NCI-H82 treated with DMSO at 0.1 percent for 48 hours (cell line): ENCODE data around the gene GRB10.

Source experiments
- DNase-seq: peaks from one replicate; lab custom pipeline; 2025; ENCODE audit not compliant: unreplicated experiment; lab: John Stamatoyannopoulos, UW

GRB10 gene

GRCh38 chr7:50803359-50804337 lies 21.0 kb upstream of the GRB10 start:
- no peak for DNase-seq

- DNase-seq, result no peak
Measured at GRCh38 chr7:50801907-50802306, 19.2 kb upstream of the GRB10 start.

GRCh38 chr7:50799873-50800272 lies 17.2 kb upstream of the GRB10 start:
- no peak for DNase-seq

- DNase-seq, result no peak
Measured at GRCh38 chr7:50798126-50798525, 15.4 kb upstream of the GRB10 start.

GRCh38 chr7:50795831-50796230 lies 13.1 kb upstream of the GRB10 start:
- DNase-seq, result no peak

GRCh38 chr7:50795253-50795652 lies 12.6 kb upstream of the GRB10 start:
- peak; percentile 14 for DNase-seq

GRCh38 chr7:50793947-50794570 lies 11.4 kb upstream of the GRB10 start:
- DNase-seq, result no peak

GRCh38 chr7:50793120-50793946 lies 10.6 kb upstream of the GRB10 start:
- peak; percentile 9 for DNase-seq

GRCh38 chr7:50792342-50793119 lies 9.8 kb upstream of the GRB10 start:
- no peak for DNase-seq

- no peak for DNase-seq
Measured at GRCh38 chr7:50791938-50792341, 9.2 kb upstream of the GRB10 start.

- DNase-seq, result no peak
Measured at GRCh38 chr7:50791363-50791937, 8.8 kb upstream of the GRB10 start.

- DNase-seq, result peak; percentile 23
Measured at GRCh38 chr7:50790381-50790780, 7.7 kb upstream of the GRB10 start.

- DNase-seq, result no peak
Measured at GRCh38 chr7:50788382-50788781, 5.7 kb upstream of the GRB10 start.

GRCh38 chr7:50787825-50788224 lies 5.1 kb upstream of the GRB10 start:
- no peak for DNase-seq

GRCh38 chr7:50785346-50785745 lies 2.6 kb upstream of the GRB10 start:
- DNase-seq, result no peak

- no peak for DNase-seq
Measured at GRCh38 chr7:50783801-50784507, 1.3 kb upstream of the GRB10 start.

- DNase-seq, result no peak
Measured at GRCh38 chr7:50783303-50783702, 607 bp upstream of the GRB10 start.

- peak; percentile 25 for DNase-seq
Measured at GRCh38 chr7:50781381-50782293, 1.1 kb downstream of the GRB10 start.

- DNase-seq, result no peak
Measured at GRCh38 chr7:50780436-50780835, 2.3 kb downstream of the GRB10 start.
